HEK293T (cell line): ENCODE measurements around the gene CFAP61.

Source experiments
- BHLHE40 ChIP-seq: fragments of 450-650 bp; IDR thresholded peaks from 2 replicates; pipeline ENCODE4 v1.6.1; 2016; ENCODE audit warnings: mild to moderate bottlenecking, moderate library complexity, borderline replicate concordance
- ELF4 ChIP-seq: fragments of 450-650 bp; IDR thresholded peaks from 2 replicates; pipeline ENCODE4 v1.6.1; 2017; ENCODE audit warnings: antibody characterized with exemption
- FOXM1 ChIP-seq: fragments of 450-650 bp; IDR thresholded peaks from 2 replicates; pipeline ENCODE4 v1.6.1; 2017; ENCODE audit warnings: mild to moderate bottlenecking, borderline replicate concordance
- SP1 ChIP-seq: fragments of 450-650 bp; IDR thresholded peaks from 2 replicates; pipeline ENCODE4 v1.6.1; 2017
- SUZ12 ChIP-seq: fragments of 450-650 bp; IDR thresholded peaks from 2 replicates; pipeline ENCODE4 v1.6.1; 2016; ENCODE audit warnings: mild to moderate bottlenecking

- TF ChIP-seq ELF4 (no peak), FOXM1 (no peak), SUZ12 (no peak), BHLHE40 (no peak), SP1 (no peak)
These were observed 243.5 kb downstream of the CFAP61 start for GRCh38 chr20:20295621-20296498.
